ENCODE results near the gene PRKAR1A. TPM values are rescaled to one million over a fixed set of nuclear protein-coding genes. Genes with fewer than 3 reads are reported as not detected.
"Not testable (repeated sequence)": the region's sequence is repeated elsewhere in the genome, so short reads cannot be mapped to it uniquely, and the experiment has no call there.

Gene PRKAR1A
- 258 TPM for total RNA-seq

GRCh38 chr17:68512247-68512959 is at the start of gene PRKAR1A:
PRKAR1A (plus strand) TSS chr17:68512430; CDS start chr17:68515400, 2,970 bp downstream.
- peak; percentile 96 for DNase-seq (ENCODE audit: low spot score)

GRCh38 chr17:68463211-68464019 is 48.8 kb upstream of the PRKAR1A start:
- DNase-seq (ENCODE audit: low spot score): no peak

- no peak for DNase-seq (ENCODE audit: low spot score)
Measured at GRCh38 chr17:68468334-68468733, 43.9 kb upstream of the PRKAR1A start.

GRCh38 chr17:68468788-68469187 is 43.4 kb upstream of the PRKAR1A start:
- no peak for DNase-seq (ENCODE audit: low spot score)

GRCh38 chr17:68470961-68471360 is 41.3 kb upstream of the PRKAR1A start:
- no peak for DNase-seq (ENCODE audit: low spot score)

GRCh38 chr17:68480885-68481284 is 31.3 kb upstream of the PRKAR1A start:
- DNase-seq (ENCODE audit: low spot score): no peak

GRCh38 chr17:68482576-68483041 is 29.6 kb upstream of the PRKAR1A start:
- DNase-seq (ENCODE audit: low spot score): no peak

- no peak for DNase-seq (ENCODE audit: low spot score)
Measured at GRCh38 chr17:68484458-68484857, 27.8 kb upstream of the PRKAR1A start.

GRCh38 chr17:68489919-68490318 is 22.3 kb upstream of the PRKAR1A start:
- no peak for DNase-seq (ENCODE audit: low spot score)

- peak; percentile 25 for DNase-seq (ENCODE audit: low spot score)
Measured at GRCh38 chr17:68491381-68492231, 20.6 kb upstream of the PRKAR1A start.

- DNase-seq (ENCODE audit: low spot score): not testable (repeated sequence)
Measured at GRCh38 chr17:68492394-68493054, 19.7 kb upstream of the PRKAR1A start.

GRCh38 chr17:68495081-68495480 is 17.1 kb upstream of the PRKAR1A start:
- DNase-seq (ENCODE audit: low spot score): no peak

GRCh38 chr17:68497885-68498319 is 14.3 kb upstream of the PRKAR1A start:
- DNase-seq (ENCODE audit: low spot score): peak; percentile 31

- DNase-seq (ENCODE audit: low spot score): peak; percentile 28
Measured at GRCh38 chr17:68498479-68499326, 13.5 kb upstream of the PRKAR1A start.

- DNase-seq (ENCODE audit: low spot score): no peak
Measured at GRCh38 chr17:68499587-68499986, 12.6 kb upstream of the PRKAR1A start.

GRCh38 chr17:68501074-68501473 is 11.2 kb upstream of the PRKAR1A start:
- DNase-seq (ENCODE audit: low spot score): no peak

GRCh38 chr17:68505951-68506350 is 6.3 kb upstream of the PRKAR1A start:
- no peak for DNase-seq (ENCODE audit: low spot score)

- no peak for DNase-seq (ENCODE audit: low spot score)
Measured at GRCh38 chr17:68507576-68507975, 4.7 kb upstream of the PRKAR1A start.

GRCh38 chr17:68509141-68510057 is 2.8 kb upstream of the PRKAR1A start:
- DNase-seq (ENCODE audit: low spot score): peak; percentile 30

Data from mucosa of gallbladder (tissue), 1 donor.